H1 (cell line): ENCODE data around the gene ASTN2. TPM values are rescaled to one million over a fixed set of nuclear protein-coding genes. Genes with fewer than 3 reads are reported as not detected.

Source experiments
- CTCF ChIA-PET: fragments of 300-600 bp; sonication (Branson Sonifier 250); formaldehyde crosslinking; loops from one replicate; lab custom pipeline; 2021; ENCODE audit not compliant: partially characterized antibody; lab: Charles Lee
- POLR2A ChIA-PET: fragments of 300-600 bp; sonication (Branson Sonifier 250); formaldehyde crosslinking; loops from one replicate; lab custom pipeline; 2021; ENCODE audit warnings: inconsistent platforms; ENCODE audit not compliant: partially characterized antibody; lab: Charles Lee
- DNase-seq, 2 experiments: peaks; one replicate each; pipeline versions ENCODE4 v3.0.0 to v3.0.0-alpha.2; 2010 to 2022; ENCODE audit warnings: low spot score in 2 of 2, low read depth in 1 of 2, mixed read lengths in 1 of 2
- FAIRE-seq: peaks from 2 replicates; lab custom pipeline; 2011; peaks lifted over from hg19 to GRCh38; lab: Jason Lieb, UNC
- H2AFZ ChIP-seq: 2 replicates; pipeline ENCODE4 v1.8.1; 2012; ENCODE audit warnings: low read length, inconsistent platforms
- H2AK5ac ChIP-seq: 2 replicates; pipeline ENCODE4 v1.6.1; 2013; ENCODE audit warnings: low read depth, low read length
- H2BK120ac ChIP-seq: replicated peaks from 2 replicates; pipeline ENCODE3; 2013; ENCODE audit warnings: low read depth, low read length, inconsistent platforms
- H2BK12ac ChIP-seq: 2 replicates; pipeline ENCODE4 v1.6.1; 2013; ENCODE audit warnings: low read depth, low read length
- H2BK15ac ChIP-seq: 2 replicates; pipeline ENCODE4 v1.6.1; 2013; ENCODE audit warnings: low read length
- H2BK20ac ChIP-seq: 2 replicates; pipeline ENCODE4 v1.6.1; 2013; ENCODE audit warnings: low read length
- H2BK5ac ChIP-seq: 2 replicates; pipeline ENCODE4 v1.6.1; 2013; ENCODE audit warnings: low read depth, low read length
- H3K14ac ChIP-seq: 2 replicates; pipeline ENCODE4 v1.6.1; 2013; ENCODE audit warnings: inconsistent platforms; ENCODE audit not compliant: insufficient read length
- H3K18ac ChIP-seq: 2 replicates; pipeline ENCODE4 v1.6.1; 2013; ENCODE audit warnings: low read length; ENCODE audit errors: extremely low read depth
- H3K23ac ChIP-seq: 2 replicates; pipeline ENCODE4 v1.6.1; 2013; ENCODE audit warnings: inconsistent platforms; ENCODE audit not compliant: insufficient read length
- H3K23me2 ChIP-seq: 2 replicates; pipeline ENCODE4 v1.6.1; 2013; ENCODE audit warnings: low read depth, low read length
- H3K27ac ChIP-seq: 2 replicates; pipeline ENCODE4 v1.6.1; 2011; ENCODE audit warnings: low read depth, low read length, inconsistent platforms
- H3K27me3 ChIP-seq, 4 experiments: replicated peaks in 1 of 4; 1 replicate in 1 of 4; 2 replicates in 3 of 4; pipeline versions ENCODE4 v1.6.1 to v1.8.1; 2011 to 2013; ENCODE audit warnings: low read length in 3 of 4, mild to moderate bottlenecking in 3 of 4, inconsistent platforms in 2 of 4, mixed read lengths in 2 of 4, moderate library complexity in 1 of 4; ENCODE audit not compliant: control insufficient read depth in 3 of 4, insufficient read depth in 3 of 4; ENCODE audit errors: extremely low read depth in 1 of 4
- H3K36me3 ChIP-seq, 4 experiments: 2 replicates each; pipeline versions ENCODE4 v1.6.1 to v1.8.1; 2011 to 2013; ENCODE audit warnings: mild to moderate bottlenecking in 4 of 4, low read length in 3 of 4, moderate library complexity in 2 of 4, control low read depth in 1 of 4, inconsistent platforms in 1 of 4; ENCODE audit not compliant: insufficient read depth in 4 of 4, control insufficient read depth in 2 of 4
- H3K4ac ChIP-seq: replicated peaks from 2 replicates; pipeline ENCODE3; 2013; ENCODE audit warnings: low read length, low read depth, mixed read lengths, inconsistent platforms; ENCODE audit not compliant: insufficient read length
- H3K4me1 ChIP-seq, 4 experiments: replicated peaks in 1 of 4; 1 replicate in 1 of 4; 2 replicates in 3 of 4; pipeline versions ENCODE4 v1.6.1 to v1.8.1; 2011 to 2013; ENCODE audit warnings: low read length in 3 of 4, inconsistent platforms in 2 of 4, mixed read lengths in 1 of 4; ENCODE audit not compliant: insufficient read depth in 4 of 4, control insufficient read depth in 3 of 4
- H3K4me2 ChIP-seq, 2 experiments: 2 replicates each; pipeline versions ENCODE4 v1.6.1 to v1.8.1; 2011 to 2013; ENCODE audit warnings: low read depth in 2 of 2, low read length in 2 of 2, control low read depth in 1 of 2, inconsistent platforms in 1 of 2, mild to moderate bottlenecking in 1 of 2; ENCODE audit not compliant: insufficient read depth in 1 of 2
- H3K4me3 ChIP-seq, 4 experiments: fragments of 200-600, 300-600 bp in 1 of 4; sonication (generic), shearing (Covaris generic), sonication (Bioruptor Twin) in 1 of 4; 2 replicates each; pipeline versions ENCODE4 v1.5.1 to v1.8.1; 2011 to 2016; ENCODE audit warnings: low read length in 4 of 4, low read depth in 3 of 4, control low read depth in 2 of 4, inconsistent platforms in 2 of 4, mild to moderate bottlenecking in 2 of 4, mixed read lengths in 1 of 4, moderate library complexity in 1 of 4; ENCODE audit not compliant: insufficient read depth in 2 of 4; ENCODE audit errors: extremely low read depth in 1 of 4
- H3K56ac ChIP-seq: replicated peaks from 2 replicates; pipeline ENCODE3; 2013; ENCODE audit warnings: low read depth, mild to moderate bottlenecking, mixed read lengths, low read length, inconsistent platforms; ENCODE audit not compliant: insufficient read length
- H3K79me1 ChIP-seq: 2 replicates; pipeline ENCODE4 v1.6.1; 2013; ENCODE audit warnings: low read depth, low read length, control low read depth
- H3K79me2 ChIP-seq, 2 experiments: 2 replicates each; pipeline versions ENCODE4 v1.6.1 to v1.8.1; 2012 to 2013; ENCODE audit warnings: low read length in 2 of 2, mild to moderate bottlenecking in 2 of 2, inconsistent platforms in 1 of 2; ENCODE audit not compliant: insufficient read depth in 2 of 2, control insufficient read depth in 1 of 2
- H3K9ac ChIP-seq, 4 experiments: replicated peaks in 1 of 4; 1 replicate in 1 of 4; 2 replicates in 3 of 4; pipeline versions ENCODE4 v1.6.1 to v1.8.1; 2011 to 2013; ENCODE audit warnings: low read depth in 3 of 4, low read length in 3 of 4, control low read depth in 2 of 4, mild to moderate bottlenecking in 2 of 4, moderate library complexity in 2 of 4, inconsistent platforms in 1 of 4; ENCODE audit errors: extremely low read depth in 1 of 4
- H3K9me3 ChIP-seq, 2 experiments: 2 replicates each; pipeline versions ENCODE4 v1.6.1 to v1.8.1; 2012 to 2013; ENCODE audit warnings: mild to moderate bottlenecking in 2 of 2, moderate library complexity in 2 of 2, control low read depth in 1 of 2, inconsistent platforms in 1 of 2, low read depth in 1 of 2, low read length in 1 of 2, mixed read lengths in 1 of 2; ENCODE audit not compliant: insufficient read depth in 2 of 2
- H4K20me1 ChIP-seq, 2 experiments: replicated peaks in 1 of 2; 2 replicates each; pipeline versions ENCODE3 to v1.8.1; 2011 to 2013; ENCODE audit warnings: inconsistent platforms in 2 of 2, low read length in 2 of 2, mild to moderate bottlenecking in 1 of 2; ENCODE audit not compliant: insufficient read depth in 2 of 2, control insufficient read depth in 1 of 2
- H4K5ac ChIP-seq: 2 replicates; pipeline ENCODE4 v1.6.1; 2013; ENCODE audit warnings: low read length, low read depth, mixed read lengths, inconsistent platforms; ENCODE audit not compliant: insufficient read length
- H4K8ac ChIP-seq: 2 replicates; pipeline ENCODE4 v1.8.0; 2013; ENCODE audit warnings: mild to moderate bottlenecking, moderate library complexity, low read length, inconsistent platforms; ENCODE audit not compliant: insufficient read depth; ENCODE audit errors: extremely low read depth
- H4K91ac ChIP-seq: replicated peaks from 2 replicates; pipeline ENCODE3; 2013; ENCODE audit warnings: low read length, mixed read lengths, inconsistent platforms; ENCODE audit not compliant: insufficient read length
- BACH1 ChIP-seq: IDR thresholded peaks from 2 replicates; pipeline ENCODE4 v1.6.1; 2012; ENCODE audit warnings: low read length, improper control_type of control experiment
- BRCA1 ChIP-seq: IDR thresholded peaks from 2 replicates; pipeline ENCODE4 v1.6.1; 2012; ENCODE audit warnings: low read depth, low read length, improper control_type of control experiment
- EP300 ChIP-seq, 2 experiments: IDR thresholded peaks; 1 replicate in 1 of 2; 2 replicates in 1 of 2; pipeline ENCODE4 v1.6.1; 2011 to 2012; ENCODE audit warnings: low read depth in 2 of 2, low read length in 2 of 2, mild to moderate bottlenecking in 2 of 2, borderline replicate concordance in 1 of 2, inconsistent platforms in 1 of 2, moderate library complexity in 1 of 2
- FOSL1 ChIP-seq: IDR thresholded peaks from 2 replicates; pipeline ENCODE4 v1.6.1; 2011; ENCODE audit warnings: mild to moderate bottlenecking, low read depth, low read length, moderate library complexity; ENCODE audit not compliant: insufficient read depth
- GABPA ChIP-seq: IDR thresholded peaks from 2 replicates; pipeline ENCODE4 v1.6.1; 2011; ENCODE audit warnings: mild to moderate bottlenecking, low read length, moderate library complexity, borderline replicate concordance; ENCODE audit not compliant: insufficient read depth
- POLR2AphosphoS5 ChIP-seq: IDR thresholded peaks from 2 replicates; pipeline ENCODE4 v1.6.1; 2011; ENCODE audit warnings: low read depth, low read length
- POU5F1 ChIP-seq: IDR thresholded peaks from 2 replicates; pipeline ENCODE4 v1.6.1; 2011; ENCODE audit warnings: low read depth, mild to moderate bottlenecking, low read length, moderate library complexity
- RFX5 ChIP-seq: IDR thresholded peaks from 2 replicates; pipeline ENCODE4 v1.6.1; 2011; ENCODE audit warnings: low read depth, low read length, improper control_type of control experiment, borderline replicate concordance
- SIRT6 ChIP-seq: IDR thresholded peaks from one replicate; pipeline ENCODE4 v1.7.1; 2012; ENCODE audit warnings: low read length, inconsistent platforms
- SIX5 ChIP-seq: IDR thresholded peaks from 2 replicates; pipeline ENCODE4 v1.6.1; 2011; ENCODE audit warnings: mild to moderate bottlenecking, low read depth, low read length
- SP1 ChIP-seq: IDR thresholded peaks from 2 replicates; pipeline ENCODE4 v1.6.1; 2011; ENCODE audit warnings: low read depth, low read length
- TCF12 ChIP-seq: IDR thresholded peaks from 2 replicates; pipeline ENCODE4 v1.6.1; 2011; ENCODE audit warnings: low read depth, mild to moderate bottlenecking, low read length
- YY1 ChIP-seq: IDR thresholded peaks from 2 replicates; pipeline ENCODE4 v1.6.1; 2011; ENCODE audit warnings: low read depth, mild to moderate bottlenecking, low read length
- ZNF274 ChIP-seq: IDR thresholded peaks from 2 replicates; pipeline ENCODE4 v1.7.0; 2012; ENCODE audit warnings: low read length, borderline replicate concordance; ENCODE audit errors: extremely low read depth
- WGBS, 2 experiments: shearing (Covaris generic) in 1 of 2; methylation state at CpG; one replicate each; pipeline versions ENCODE4 v1.1.6 to v1.1.7; 2013 to 2015; ENCODE audit warnings: low lambda C conversion rate in 2 of 2, mixed read lengths in 2 of 2, inconsistent platforms in 1 of 2, low coverage in 1 of 2, missing lambda C conversion rate in 1 of 2; ENCODE audit not compliant: insufficient replicate concordance in 2 of 2, insufficient coverage in 1 of 2, insufficient read length in 1 of 2; ENCODE audit errors: extremely low coverage in 1 of 2, missing lambda C conversion rate in 1 of 2; 5-methylcytosine and 5-hydroxymethylcytosine counted together
- polyA plus RNA-seq, 7 experiments: library from polyadenylated mRNA; depleted of rRNA in 3 of 7; stranded (reverse) in 5 of 7; unstranded in 2 of 7; fragments of >200 nt in 5 of 7; fragments of 200-250 nt in 2 of 7; gene quantifications; 1 replicate in 5 of 7; 2 replicates in 1 of 7; 4 replicates in 1 of 7; pipeline versions ENCODE4 v1.2.1 to v1.2.3, GENCODE V29; 2011 to 2013; ENCODE audit warnings: missing spikeins in 2 of 7, mixed read lengths in 2 of 7
- total RNA-seq: library from RNA; stranded (reverse); fragmentation: NEBNext Ultra II Directional; extraction: Animal tissue kit (Norgen Biotek cat#: 25700); gene quantifications from 2 replicates; pipeline ENCODE4 v1.2.1, GENCODE V29; 2021

ASTN2 gene
- total and polyA plus RNA-seq, 2 of the 8 experiments (the other 6 are each of a cell fraction or from before 2014, with no cell fraction given): 8.2 to 13.7 TPM

DNA sequence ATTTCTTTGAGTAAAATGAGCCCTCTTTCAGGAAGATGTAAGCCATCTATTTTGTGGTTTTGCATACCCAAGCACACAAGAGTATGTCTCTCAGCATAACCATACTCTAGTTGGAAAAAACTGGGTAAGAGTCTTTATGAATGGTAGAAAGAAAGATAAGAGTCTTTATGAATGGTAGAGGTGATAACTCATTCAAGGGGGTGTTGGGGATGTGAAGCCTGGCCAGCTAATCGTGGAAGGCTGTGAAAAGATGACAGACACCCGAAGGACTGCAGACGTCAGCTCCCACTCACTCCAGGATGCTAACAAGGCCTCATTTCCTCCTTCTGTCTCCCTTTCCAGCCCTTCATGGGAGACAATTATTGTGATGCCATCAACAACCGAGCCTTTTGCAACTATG lies 1032.8 kb downstream of the ASTN2 start:
- Histone ChIP-seq H3K4me3 (no peak overlapping the region), H3K23me2 (no peaks in the 10 kb centered on the region), H2BK20ac (no peak overlapping the region), H2BK5ac (no peak overlapping the region), H2BK12ac (no peak overlapping the region), H2BK120ac (no peak overlapping the region), H3K14ac (no peak overlapping the region), H3K79me1 (no peaks in the 10 kb centered on the region), H3K18ac (no peak overlapping the region), H3K4me1 (no peaks in the 10 kb centered on the region), H4K5ac (no peak overlapping the region), H4K8ac (no peak overlapping the region), H2AK5ac (no peak overlapping the region), H2BK15ac (no peak overlapping the region), H3K4ac (no peak overlapping the region), H3K4me2 (no peak overlapping the region), H4K91ac (no peak overlapping the region), H2AFZ (no peak overlapping the region), H3K79me2 (no peaks in the 10 kb centered on the region), H3K56ac (no peak overlapping the region), H3K27me3 (no peaks in the 10 kb centered on the region), H3K9ac (no peak overlapping the region), H4K20me1 (no peaks in the 10 kb centered on the region), H3K36me3 (peaks cover 0 to 2% (median 0%) of the 10 kb centered on the region in 4 experiments; a peak in 1 of 8 replicates), H3K27ac (no peak overlapping the region), H3K9me3 (no peaks in the 10 kb centered on the region), H3K23ac (no peak overlapping the region)
- ChIA-PET POLR2A (no interaction called here), CTCF (interaction anchor here (1.0 to 1.6 kb wide), 2 partner anchors 34 to 221 kb away, joined by 3 to 4 read pairs; no protein-coding TSS in a partner anchor)
- no peak for TF ChIP-seq POLR2AphosphoS5
- TF ChIP-seq POU5F1: no peak
- no peak for TF ChIP-seq GABPA
- TF ChIP-seq EP300 (IDR thresholded peaks at IDR 0.05; ENCODE audit: borderline replicate concordance in 1 of 2, low read depth in 2 of 2, low read length in 2 of 2): no peak
- TF ChIP-seq BACH1: no peak
- TF ChIP-seq TCF12: no peak
- TF ChIP-seq SIX5: no peak
- TF ChIP-seq ZNF274: no peak
- no peak for TF ChIP-seq SP1
- no peak for TF ChIP-seq FOSL1
- no peak for TF ChIP-seq SIRT6
- TF ChIP-seq YY1: no peak
- TF ChIP-seq BRCA1: no peak
- TF ChIP-seq RFX5: no peak
- FAIRE-seq (no peak), DNase-seq (no peak)
- 87% methylated on average over 4 of the region's 4 CpGs; no CpG with 5 or more reads in 1 of the 2 experiments for WGBS, 2 experiments
